GM18520 (cell line): ENCODE measurements around the gene ICAM2.
A peak's percentile ranks its signal among the peaks of the same experiment; 100 is the strongest.

ENCODE experiments used
- ATAC-seq: cut with Tn5 transposase; IDR thresholded peaks from one replicate; pipeline ENCODE4 v1.9.1; 2021; ENCODE audit not compliant: unreplicated experiment

ICAM2 gene

DNA sequence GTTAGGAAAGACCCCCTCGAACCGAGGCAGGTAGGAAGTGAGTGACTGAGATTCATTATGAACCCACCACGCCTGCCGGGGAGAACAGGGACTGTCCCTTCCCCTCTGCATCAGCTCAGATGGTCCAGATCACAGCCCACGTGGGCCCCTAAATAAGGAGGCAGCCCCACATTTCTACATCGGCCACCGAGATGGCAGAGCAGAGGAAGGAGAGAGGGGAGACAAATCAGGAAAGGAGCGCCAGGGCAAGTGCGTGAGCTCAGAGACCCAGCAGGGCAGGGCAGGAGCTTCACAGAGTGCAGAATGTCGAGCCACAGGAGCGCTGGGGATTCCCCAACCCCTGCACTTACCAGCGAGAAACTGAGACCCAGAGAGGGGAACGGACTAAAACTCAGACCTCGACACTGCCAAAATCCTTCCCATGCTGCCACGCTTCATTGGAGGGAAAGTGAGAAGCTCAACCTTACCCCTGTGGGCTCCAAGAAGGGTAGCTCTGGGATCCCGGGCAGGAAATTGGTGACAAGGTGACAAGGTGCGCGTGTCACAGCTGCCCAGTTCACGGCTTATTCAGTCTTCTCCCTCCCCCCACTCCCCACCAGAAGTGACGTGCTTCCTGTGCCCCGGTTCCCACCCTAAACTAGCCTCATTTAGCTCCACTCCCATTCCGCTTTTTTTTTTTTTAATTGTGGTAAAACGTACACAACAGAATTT is at the start of gene ICAM2:
TSS of gene ICAM2 (minus strand) at position 578 of the 711 bp plus-strand sequence. CDS start 13,942 bp downstream, outside the sequence.
- ATAC-seq, result peak; percentile 49

DNA sequence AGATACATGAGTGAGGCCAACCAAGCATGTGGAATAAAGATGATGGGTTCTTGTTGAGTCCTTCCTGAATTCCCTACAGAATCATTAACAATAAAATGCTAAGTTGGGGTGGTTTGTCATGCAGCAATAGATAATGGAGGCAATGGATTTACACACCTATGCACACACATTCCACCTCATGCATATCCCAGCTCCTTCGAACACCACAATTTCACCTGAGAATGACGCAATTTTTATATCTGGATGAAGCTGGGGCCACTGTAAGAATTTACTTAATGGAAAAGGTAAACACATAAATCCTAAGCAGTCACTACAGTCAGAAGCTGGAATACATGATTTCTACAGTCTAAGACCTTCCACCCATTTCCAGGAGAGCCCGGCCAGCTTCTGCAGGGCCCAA is 49.8 kb upstream of the ICAM2 start:
- ATAC-seq, result no peak

DNA sequence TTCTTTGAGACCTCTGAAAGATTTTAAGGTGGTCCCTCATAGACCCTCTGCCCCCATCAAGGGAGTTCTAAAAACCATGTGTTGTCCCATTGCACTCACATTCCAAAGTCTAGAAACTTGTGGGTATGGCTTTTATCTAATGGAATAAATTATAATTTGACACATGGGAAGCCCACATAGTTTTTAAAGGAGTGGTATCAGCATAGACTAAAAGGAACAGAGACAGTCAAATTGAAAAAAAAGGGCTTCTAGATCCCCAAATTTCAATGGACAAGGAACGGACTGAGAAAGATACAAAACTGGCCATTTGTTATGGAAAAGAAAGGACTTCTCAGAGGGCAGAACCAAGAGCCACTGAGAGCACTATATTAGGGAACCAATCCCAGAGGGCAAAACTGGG is 48.7 kb upstream of the ICAM2 start:
- ATAC-seq, result no peak

- ATAC-seq, result no peak
These were observed 47.2 kb upstream of the ICAM2 start for GRCh38 chr17:64067657-64068056.

- no peak for ATAC-seq
These were observed 46.3 kb upstream of the ICAM2 start for GRCh38 chr17:64066716-64067115.

DNA sequence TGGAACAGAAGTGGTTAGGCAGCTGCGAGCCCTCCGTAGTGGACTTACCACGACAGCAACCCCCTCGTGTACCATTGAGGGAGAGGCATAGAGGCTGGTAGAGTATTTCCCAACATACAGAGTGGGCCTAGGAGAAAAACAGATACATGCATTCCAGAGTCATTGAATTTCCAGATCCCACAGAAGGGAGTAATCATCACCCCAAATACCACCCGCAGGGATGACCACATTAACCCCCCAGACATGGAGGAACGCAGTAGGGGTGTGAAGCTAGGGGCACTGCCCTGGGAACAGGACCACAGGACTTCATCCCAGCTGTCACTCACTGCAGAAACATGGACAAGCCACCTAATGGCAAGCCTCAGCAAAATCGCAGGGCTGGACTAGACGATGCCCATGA is 44.7 kb upstream of the ICAM2 start:
- no peak for ATAC-seq

DNA sequence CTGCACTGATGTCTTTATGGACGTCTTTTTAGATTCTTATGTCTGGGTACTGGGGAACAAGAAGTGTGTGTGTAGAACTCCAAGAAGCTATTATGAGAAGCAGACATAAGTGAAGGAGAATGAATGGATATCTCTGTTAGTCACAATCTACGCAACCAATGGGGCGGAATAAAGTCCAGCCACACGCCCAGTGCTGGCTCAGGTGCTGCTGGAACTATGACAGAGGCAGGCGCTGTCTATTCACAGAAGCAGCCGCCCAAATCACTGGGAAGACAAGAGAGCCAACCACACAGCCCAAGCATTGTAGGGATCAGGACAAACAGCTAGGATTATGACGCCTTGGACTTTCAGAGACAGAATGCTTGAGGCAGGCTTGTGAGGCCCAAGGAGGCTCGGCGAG is 43.9 kb upstream of the ICAM2 start:
- no peak for ATAC-seq

DNA sequence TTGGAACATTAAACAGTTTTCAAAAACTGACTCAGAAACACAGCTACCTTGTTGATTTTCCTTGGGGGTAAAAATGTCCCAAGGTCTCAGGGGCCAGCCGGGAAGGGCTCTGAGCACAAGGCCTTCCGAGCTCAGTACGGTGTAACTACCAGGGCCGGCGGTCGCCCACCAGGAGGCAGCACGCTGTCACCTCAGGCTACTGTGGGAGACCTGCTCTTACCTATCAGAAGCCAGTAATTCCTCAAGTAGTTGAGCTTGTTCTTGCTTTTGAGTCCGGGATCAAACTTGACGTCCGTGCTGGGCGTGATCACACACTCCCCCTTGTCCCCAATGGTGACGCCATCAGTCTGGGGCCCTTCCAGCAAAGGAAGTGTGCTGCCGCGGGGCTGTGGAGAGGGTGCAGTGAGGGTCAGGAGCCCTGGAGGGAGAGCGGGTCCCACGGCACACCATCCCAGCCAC is 43.4 kb upstream of the ICAM2 start:
- no peak for ATAC-seq

DNA sequence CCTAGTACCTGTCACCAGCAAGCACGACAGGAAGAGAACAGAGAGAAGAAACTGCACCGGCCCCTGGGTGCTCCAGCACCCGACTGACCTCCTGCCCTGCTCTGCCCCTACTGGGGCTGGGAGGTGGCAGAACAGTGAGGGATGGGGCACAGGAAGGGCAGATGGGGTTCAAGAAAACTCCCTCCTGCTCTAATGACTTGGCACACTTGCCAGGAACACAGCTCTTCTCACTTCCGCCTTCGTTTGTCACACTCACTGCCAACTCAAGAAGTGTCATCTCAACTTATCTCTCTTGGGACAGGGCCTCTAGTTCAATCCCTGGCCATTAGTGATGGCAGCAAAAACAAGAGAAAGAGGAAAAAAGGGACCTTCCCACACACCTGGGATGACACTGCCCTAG is 42.7 kb upstream of the ICAM2 start:
- peak; percentile 46 for ATAC-seq

DNA sequence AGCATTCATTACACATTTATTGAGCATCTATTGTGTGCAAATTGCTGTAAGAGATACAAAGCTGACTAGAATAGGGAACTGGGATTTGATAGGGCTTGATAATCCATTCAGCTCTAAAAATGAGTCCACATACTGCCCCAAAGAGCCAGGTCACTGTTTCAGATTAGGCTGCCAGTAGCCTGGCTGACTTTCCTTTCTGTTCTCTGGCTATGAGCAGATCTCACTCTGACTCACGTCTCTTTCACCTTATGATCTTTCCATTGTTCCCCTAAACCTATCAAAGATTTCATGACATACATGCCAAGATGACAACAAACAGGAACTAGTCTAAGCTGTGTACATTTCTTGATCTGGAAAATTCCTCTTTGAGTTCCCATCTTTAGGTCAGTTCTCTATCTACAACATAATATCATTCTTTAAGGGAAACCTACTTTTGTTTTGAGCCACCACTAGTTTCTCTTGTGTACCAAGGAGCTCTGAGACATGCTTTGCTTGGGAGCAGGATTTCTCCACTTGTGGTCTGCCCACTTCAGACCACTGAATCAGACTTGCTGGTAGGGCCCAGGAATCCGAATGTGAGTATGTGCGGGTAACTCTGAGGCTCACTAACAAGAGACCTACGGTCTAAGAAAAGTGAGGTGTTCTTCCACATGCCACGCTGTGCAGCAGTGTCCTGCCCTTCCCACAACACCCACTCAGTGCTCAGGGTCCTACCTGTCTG is 40.9 kb upstream of the ICAM2 start:
- peak; percentile 48 for ATAC-seq

DNA sequence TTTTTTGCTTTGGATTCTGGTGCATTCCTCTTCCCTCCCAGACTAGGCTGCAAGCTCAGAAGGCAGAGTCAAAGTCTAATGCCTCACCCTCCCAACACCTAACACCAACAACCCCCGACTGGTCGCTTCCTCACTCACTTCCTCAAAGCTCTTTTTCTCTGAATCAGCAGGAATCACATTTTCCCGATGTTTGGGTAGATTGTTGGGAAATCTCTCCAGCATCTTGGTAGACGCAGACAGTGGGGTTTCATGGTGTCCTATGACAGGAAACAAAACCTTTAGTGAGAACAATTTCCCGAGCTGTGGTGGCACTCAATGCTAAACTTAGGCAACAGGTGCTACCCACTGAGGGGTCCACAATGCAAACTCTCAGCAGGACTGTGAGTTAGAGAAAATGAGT is 39.9 kb upstream of the ICAM2 start:
- ATAC-seq, result no peak

DNA sequence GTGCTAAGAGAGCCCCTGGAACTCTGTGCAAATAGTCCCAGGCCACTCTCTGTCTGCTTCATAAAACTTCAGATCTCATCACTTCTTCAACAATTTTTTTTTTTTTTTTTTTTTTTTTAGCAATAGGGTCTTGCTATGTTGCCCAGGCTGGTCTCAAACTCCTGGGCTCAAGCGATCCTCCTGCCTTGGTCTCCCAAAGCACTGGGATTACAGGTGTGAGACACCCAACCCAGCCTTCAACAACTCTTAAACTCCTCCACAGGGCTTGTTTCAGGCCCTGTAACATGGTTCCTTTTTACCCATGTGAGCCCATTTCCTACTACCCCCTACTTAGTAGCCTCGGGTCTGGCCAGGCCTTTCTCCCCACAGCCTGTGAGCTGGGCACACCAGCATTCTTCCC is 39.3 kb upstream of the ICAM2 start:
- no peak for ATAC-seq

DNA sequence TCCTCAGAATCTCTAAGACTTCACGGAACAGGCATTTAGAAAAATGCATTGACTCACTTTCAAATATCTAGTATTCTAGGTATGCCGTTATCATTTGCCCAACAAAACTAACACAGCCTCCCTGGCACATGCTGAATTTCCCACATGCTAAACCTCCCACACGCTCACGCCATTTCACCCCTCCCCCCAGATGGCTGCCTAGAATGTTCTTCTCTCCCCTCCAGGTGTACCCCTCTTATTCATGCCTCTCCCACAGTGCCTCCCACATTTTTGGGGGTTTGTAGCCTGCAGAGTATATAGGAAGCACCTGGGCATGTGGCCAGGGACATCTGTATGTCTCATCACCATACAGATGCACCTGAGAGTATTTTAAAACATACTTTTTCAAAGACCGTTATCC is 38.2 kb upstream of the ICAM2 start:
- ATAC-seq, result no peak

DNA sequence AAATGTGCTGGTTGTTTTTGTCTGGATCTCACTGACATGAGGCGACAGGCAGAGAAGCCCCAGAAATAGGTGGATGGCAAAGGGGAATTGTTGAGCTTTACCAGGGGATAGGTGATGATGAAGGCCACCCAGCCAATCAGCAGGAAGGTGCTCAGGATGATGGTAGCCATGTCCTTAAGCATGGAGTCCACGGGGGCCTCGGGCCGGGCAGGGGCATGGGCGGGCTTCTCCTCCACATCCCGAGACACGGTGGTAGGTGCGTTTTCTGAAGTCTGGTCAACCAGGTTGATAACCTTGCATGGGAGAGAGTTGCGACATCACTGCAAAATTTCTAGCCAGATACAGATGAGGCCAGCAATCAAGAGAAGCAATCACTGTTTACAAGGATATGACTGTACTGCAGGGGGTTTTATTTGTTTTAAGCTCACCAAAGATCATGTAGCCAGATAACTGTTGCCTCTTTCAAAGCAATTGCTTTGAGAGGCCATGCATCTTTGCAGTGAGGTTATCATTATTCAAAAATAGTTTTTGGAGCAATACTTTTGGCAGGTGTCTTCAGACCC is 37.3 kb upstream of the ICAM2 start:
- no peak for ATAC-seq

GRCh38 chr17:64056269-64057005 is 36.0 kb upstream of the ICAM2 start:
- peak; percentile 62 for ATAC-seq

DNA sequence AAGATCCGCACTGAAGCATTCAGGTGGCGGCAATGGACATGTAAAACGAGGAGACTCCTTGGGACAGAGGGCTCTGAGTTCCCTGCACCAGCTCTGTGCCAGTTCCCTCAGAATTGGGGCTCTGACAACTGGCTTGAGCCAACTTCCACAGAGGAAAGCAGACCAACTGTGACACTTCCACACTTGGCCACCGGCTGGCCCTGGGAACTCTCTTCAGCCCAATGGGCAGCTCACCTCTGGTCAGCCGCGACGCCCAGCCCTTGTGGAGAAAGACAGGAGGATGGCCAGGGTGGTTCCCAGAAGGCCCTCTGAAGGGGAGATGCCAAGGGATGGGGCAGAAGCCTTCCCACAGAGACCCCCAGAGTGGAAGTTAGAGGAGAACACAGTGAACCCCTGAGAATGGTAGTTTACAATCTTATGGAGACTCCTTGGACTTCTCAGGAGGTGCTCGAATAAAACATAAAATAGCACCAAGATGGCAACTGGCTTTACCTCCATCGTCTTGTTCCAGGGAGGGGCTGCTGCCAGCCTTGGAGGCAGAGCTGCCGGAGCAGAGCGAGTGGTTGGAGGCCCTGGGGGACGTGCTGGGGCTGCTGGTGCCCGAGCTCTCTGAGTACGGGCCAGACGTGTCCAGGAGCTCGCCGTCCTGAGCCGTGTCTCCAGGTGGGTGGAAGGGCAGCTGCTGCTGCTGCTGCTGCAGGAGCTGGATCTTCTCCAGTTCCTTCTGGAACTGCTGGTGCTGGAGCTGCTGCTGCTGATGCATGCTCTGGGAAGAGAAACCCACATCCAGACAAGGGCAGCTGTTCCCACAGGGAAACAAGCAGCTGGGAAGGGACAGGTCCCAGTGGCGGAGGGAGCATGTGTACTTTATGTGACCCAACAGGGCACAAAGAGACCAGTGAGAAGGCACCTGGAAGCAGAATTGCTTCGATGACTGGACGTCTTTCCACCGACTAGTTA is 35.0 kb upstream of the ICAM2 start:
- no peak for ATAC-seq

DNA sequence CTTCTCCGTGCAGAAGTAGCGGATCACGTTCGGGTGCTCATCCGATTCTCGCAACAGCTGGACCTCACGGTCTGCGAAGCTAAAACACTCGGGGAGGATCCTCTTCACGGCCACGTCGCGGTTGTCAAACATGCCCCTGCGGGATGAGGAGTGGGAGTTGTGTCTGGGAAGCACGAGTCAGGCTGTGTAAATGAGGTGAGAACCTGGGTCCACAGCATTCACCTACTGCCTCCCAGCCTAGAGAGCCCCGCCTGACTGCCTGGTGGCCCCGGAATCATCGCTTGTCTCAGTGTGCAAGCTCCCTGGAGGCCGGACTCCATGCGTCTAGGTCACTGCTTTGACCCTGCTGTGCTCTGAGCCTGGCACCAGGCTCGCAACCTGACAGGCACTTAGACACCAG is 33.9 kb upstream of the ICAM2 start:
- ATAC-seq, result no peak

DNA sequence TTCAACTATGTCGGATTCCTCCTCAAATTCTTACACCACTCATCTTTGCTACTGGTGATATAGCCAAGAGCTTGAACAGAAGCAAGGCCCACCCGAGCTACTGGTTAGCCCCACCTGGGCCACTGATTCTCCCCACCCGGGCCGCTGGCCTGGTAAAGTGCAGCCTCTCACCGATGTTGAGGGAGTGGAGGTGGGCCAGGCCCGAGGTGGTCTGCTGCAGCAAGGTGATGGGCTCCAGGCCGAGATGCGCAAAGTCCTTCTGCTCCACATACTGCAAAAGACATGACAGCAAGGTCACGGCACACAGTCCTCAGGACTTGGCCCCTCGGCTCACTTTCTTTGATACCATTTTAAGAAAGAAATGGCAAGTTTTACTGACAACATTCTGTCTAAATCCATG is 32.7 kb upstream of the ICAM2 start:
- ATAC-seq, result no peak

DNA sequence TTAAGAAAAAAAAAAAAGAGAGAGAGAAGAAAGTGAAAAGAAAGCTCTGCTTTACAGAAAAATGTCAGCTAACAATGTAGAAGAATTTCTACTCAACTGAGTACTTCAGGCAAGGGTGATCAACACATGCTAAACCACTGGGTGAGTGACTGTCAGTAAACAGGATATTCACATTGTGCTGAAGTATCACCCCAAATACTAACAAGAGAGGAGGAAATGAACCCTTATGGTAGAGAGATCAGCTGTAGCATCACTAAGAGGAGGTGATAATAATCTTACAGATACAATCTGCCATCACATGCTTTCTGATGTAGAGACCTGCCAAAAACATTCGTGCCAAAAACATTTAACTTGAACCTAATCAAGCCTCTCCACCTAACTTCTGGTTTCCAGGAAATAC is 30.7 kb upstream of the ICAM2 start:
- no peak for ATAC-seq

GRCh38 chr17:64048805-64049204 is 28.4 kb upstream of the ICAM2 start:
- no peak for ATAC-seq
